GM21515 (cell line): Measurements from ENCODE around the gene GCNT2.
"Not testable (repeated sequence)": the region's sequence is repeated elsewhere in the genome, so short reads cannot be mapped to it uniquely, and the experiment has no call there.

Source experiments
- ATAC-seq: cut with Tn5 transposase; IDR thresholded peaks from one replicate; pipeline ENCODE4 v1.9.1; 2021; ENCODE audit not compliant: unreplicated experiment

Gene GCNT2

DNA sequence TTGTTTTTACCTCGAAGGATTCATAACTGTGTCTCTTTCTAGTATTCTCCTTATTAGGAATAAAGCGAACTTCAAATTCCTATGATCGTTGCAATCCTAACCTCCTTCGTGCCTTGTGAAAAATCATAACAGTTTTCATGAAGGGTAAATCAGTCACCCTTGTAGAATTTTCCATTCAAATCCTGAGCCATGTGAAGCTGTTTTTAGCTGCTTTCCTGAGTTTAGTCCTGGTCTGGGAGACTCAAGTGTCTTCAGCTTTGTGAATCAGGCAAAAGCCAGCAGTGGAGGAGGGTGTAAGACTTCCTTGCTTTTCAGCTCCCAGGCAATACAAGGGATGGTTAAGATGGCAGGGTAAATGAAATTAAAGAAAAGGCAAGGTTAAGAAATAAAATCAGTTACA is 24.3 kb downstream of the GCNT2 start:
- ATAC-seq, result no peak

DNA sequence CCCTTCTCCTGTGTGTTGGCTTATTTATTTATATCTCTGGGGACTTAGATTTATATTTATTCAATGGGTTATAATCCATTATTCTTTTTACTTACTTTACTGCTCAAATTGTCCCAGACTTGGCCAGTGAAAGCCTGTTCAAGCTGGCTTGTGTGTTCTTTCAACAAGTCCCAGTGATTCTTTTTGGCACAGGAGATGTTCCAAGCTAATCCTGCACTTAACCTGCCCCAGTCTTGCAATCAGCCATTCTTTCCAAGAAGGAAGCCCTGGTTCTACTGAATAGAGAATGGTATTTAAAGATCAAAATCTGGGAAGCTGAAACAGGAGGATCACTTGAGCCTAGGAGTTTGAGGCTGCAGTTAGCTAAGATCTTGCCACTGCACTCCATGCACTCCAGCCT is 26.7 kb downstream of the GCNT2 start:
- ATAC-seq, result no peak

DNA sequence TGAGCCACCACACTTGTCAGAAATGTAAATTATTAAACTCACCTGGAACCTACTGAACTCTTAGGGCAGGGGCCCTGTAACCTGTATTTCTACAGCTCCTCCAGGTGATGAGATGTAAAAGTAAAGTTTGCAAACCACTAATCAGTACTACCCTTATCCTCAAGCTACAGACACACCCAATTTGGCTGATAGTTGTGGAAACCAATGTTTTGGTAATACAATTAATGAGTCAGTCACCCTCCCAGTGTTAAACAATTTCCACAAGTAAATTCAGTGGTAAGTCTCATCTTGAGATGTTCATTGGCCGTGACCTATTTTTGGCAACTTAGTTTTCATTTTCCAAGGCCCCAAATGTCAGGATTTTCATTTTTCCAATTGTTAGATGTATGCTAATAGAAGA is 29.6 kb downstream of the GCNT2 start:
- no peak for ATAC-seq

GRCh38 chr6:10552270-10552810 is 31.2 kb downstream of the GCNT2 start:
- no peak for ATAC-seq

DNA sequence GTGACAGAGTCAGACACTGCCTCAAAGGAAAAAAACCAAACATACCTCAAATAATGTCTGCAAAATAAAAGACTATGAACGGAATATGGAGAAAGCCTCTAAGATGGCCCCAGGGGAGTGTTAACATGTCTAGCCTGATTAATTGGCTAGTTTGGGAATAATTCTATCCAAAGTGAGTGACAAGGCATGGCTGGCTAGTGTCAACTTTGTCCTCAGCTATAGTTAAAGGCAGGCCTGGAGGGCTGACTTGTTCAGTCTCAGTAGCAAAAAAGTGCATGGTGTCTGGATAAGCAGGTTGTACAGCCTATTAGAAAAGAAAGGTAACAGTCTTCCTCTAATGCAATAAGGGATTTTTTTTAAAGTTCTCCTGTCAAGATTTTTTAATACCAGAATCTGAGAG is 32.7 kb downstream of the GCNT2 start:
- no peak for ATAC-seq

DNA sequence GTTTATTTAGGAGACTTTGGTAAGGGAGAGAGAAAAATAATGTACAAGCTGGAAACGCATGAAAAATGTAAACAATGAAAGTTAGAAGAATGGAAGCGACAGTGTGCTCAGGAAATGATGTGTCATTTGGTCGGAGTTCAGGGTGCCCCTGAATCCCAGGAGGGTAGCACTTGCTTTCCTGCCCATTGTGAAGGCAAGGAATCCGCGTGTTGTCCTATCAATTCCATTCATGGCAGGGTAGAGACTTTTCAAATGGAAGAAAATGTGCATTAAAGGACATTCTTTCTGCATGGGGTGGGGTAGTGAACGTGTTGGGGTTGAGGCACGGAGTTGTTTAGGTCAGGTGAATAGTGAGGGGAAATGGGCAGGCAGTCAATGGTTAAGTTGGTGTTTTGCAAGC is 33.7 kb downstream of the GCNT2 start:
- ATAC-seq, result no peak

GRCh38 chr6:10555625-10556309 is 34.6 kb downstream of the GCNT2 start:
- ATAC-seq, result no peak

DNA sequence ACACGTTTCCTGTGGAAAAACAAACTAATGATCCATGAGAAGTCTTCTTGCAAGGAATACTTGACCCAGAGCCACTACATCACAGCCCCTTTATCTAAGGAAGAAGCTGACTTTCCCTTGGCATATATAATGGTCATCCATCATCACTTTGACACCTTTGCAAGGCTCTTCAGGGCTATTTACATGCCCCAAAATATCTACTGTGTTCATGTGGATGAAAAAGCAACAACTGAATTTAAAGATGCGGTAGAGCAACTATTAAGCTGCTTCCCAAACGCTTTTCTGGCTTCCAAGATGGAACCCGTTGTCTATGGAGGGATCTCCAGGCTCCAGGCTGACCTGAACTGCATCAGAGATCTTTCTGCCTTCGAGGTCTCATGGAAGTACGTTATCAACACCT is 35.4 kb downstream of the GCNT2 start:
- no peak for ATAC-seq

GRCh38 chr6:10556992-10557391 is 35.8 kb downstream of the GCNT2 start:
- ATAC-seq, result no peak

- no peak for ATAC-seq
Observed at GRCh38 chr6:10557913-10558312, 36.8 kb downstream of the GCNT2 start.

DNA sequence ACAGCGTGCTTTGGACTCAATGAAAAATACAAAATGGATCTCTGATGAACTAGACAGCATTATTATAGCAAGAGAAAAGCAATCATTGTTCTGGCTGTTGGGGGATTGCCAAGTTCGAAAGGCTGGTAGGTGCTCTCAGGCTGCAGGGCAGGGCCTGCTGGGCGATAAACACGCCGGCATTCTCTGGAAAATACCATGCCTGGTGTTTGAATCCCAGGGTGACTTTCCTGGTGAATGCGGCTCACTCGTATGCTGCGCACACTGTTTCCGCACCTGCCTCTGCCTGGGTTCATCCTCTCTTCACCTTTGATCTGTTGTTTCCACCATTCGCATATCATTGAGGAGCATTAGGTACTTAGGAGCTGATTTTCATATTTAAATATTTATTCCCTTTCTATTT is 37.4 kb downstream of the GCNT2 start:
- no peak for ATAC-seq

GRCh38 chr6:10559522-10560152 is 38.5 kb downstream of the GCNT2 start:
- no peak for ATAC-seq

GRCh38 chr6:10561611-10562199 is 40.6 kb downstream of the GCNT2 start:
- no peak for ATAC-seq

GRCh38 chr6:10564975-10565673 is 44.0 kb downstream of the GCNT2 start:
- no peak for ATAC-seq

- no peak for ATAC-seq
Observed at GRCh38 chr6:10565913-10566312, 44.8 kb downstream of the GCNT2 start.

DNA sequence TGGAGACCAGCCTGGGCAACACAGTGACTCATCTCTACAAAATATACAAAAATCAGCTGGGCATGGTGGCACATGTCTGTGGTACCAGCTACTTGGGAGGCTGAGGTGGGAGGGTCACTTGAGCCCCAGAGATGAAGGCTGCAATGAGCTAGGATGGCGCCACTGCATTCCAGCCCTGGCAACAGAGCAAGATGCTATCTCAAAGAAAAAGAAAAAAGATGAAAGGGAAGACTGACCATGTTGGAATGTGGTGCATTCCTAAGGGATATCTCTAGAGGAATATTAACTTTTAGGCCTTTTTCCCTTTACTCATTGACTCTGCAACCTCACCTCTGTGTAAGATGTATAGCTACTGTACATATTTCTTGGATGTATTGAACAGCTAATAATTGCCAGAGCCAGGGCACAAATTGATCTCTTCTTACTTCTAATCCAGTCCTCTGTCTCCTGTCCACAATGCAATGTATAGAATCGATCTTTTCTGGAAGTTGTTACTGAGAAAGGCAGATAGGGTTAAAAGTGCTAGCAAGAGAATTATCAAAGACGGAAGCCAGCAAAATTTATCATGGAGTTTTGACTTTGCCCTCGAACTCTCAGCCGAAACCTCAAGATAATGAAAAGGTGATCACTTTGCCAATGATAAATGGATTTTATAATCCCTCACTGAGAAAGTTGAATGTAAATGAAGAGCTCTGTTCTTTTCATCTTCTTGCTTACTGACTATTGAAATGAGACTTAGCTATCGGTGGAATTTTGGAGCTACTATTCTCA is 46.3 kb downstream of the GCNT2 start:
- ATAC-seq, result no peak

DNA sequence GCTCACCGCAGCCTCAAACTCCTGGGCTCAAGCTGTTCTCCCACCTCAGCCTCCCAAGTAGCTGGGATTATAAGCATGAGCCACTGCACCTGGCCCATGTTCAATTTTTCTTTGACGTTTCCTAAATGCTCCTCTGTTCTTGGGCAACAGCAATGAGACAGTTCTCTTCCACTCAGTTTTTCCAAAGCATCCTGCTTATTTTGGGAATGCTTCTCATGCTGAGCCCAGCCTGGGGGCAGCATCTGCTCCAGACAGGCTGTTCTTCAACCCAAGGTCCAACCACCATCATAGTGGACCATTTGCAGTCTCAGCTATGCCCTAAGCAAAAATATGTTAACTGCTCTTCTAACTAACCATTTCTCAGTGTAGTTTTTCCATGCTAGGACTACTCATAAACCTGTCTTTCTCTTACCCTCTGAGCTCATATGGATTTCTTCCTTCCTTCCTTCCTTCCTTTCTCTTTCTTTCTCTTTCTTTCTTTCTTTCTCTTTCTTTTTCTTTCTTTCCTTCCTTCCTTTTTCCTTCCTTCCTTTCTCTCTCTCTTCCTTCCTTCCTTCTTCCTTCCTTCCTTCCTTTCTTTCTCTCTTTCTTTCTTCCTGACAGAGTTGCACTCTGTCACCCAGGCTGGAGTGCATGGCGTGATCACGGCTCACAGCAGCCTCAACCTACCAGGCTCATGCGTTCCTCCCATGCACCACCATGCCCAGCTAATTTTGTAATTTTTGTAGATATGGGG is 48.4 kb downstream of the GCNT2 start:
- ATAC-seq, result no peak

- not testable (repeated sequence) for ATAC-seq
Observed at GRCh38 chr6:10575519-10575918, 54.4 kb downstream of the GCNT2 start.

GRCh38 chr6:10576226-10576625 is 55.1 kb downstream of the GCNT2 start:
- ATAC-seq, result no peak

DNA sequence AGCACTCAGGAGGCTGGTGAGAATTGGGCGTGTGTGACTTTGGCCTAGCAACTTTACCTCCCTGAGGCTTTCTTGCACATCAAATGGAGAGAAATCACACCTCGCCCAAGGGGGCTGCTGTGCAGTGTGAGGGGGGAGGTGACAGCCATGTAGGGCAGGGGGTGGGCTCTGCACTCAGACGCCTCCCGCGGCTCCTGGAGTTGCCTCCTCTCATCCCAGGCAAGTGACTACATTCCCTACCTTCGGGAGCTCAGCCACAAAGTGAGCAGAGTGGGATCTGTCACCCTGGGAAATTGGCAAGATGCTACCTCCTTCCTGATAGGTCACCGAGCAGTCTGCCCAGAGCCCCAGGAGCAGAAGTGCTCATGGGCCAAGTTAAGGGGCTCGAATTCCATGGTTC is 56.0 kb downstream of the GCNT2 start:
- no peak for ATAC-seq
